Measurements from ENCODE around the gene TAX1BP3.
"Not testable (repeated sequence)": the region's sequence is repeated elsewhere in the genome, so short reads cannot be mapped to it uniquely, and the experiment has no call there.

The TAX1BP3 gene

GRCh38 chr17:3668279-3669084 is at the start of gene TAX1BP3, which contains the start of gene EMC6:
Gene TAX1BP3, minus strand, starts transcription at chr17:3668578. Its CDS starts 52 bp downstream, at chr17:3668526.
Gene EMC6, plus strand, starts transcription at chr17:3668812. Its CDS starts 335 bp downstream, at chr17:3669147.
- peak; percentile 71 for DNase-seq (ENCODE audit: low read depth)

- DNase-seq (ENCODE audit: low read depth), result no peak
These were observed 46.9 kb upstream of the TAX1BP3 start for GRCh38 chr17:3715296-3715695.

- no peak for DNase-seq (ENCODE audit: low read depth)
These were observed 44.6 kb upstream of the TAX1BP3 start for GRCh38 chr17:3712811-3713463.

GRCh38 chr17:3710951-3711383 is 42.6 kb upstream of the TAX1BP3 start:
- DNase-seq (ENCODE audit: low read depth), result no peak

GRCh38 chr17:3708366-3708765 is 40.0 kb upstream of the TAX1BP3 start:
- DNase-seq (ENCODE audit: low read depth), result no peak

- not testable (repeated sequence) for DNase-seq (ENCODE audit: low read depth)
These were observed 37.3 kb upstream of the TAX1BP3 start for GRCh38 chr17:3705718-3705984.

GRCh38 chr17:3704931-3705717 is 36.7 kb upstream of the TAX1BP3 start:
- no peak for DNase-seq (ENCODE audit: low read depth)

- not testable (repeated sequence) for DNase-seq (ENCODE audit: low read depth)
These were observed 33.7 kb upstream of the TAX1BP3 start for GRCh38 chr17:3702041-3702539.

GRCh38 chr17:3699951-3700350 is 31.6 kb upstream of the TAX1BP3 start:
- DNase-seq (ENCODE audit: low read depth), result no peak

GRCh38 chr17:3698139-3698538 is 29.8 kb upstream of the TAX1BP3 start:
- no peak for DNase-seq (ENCODE audit: low read depth)

GRCh38 chr17:3697103-3697476 is 28.7 kb upstream of the TAX1BP3 start:
- no peak for DNase-seq (ENCODE audit: low read depth)

GRCh38 chr17:3695723-3696411 is 27.5 kb upstream of the TAX1BP3 start, which contains the start of gene P2RX5:
Gene P2RX5, minus strand, starts transcription at chr17:3696155. Its CDS starts 150 bp downstream, at chr17:3696005.
- no peak for DNase-seq (ENCODE audit: low read depth)

GRCh38 chr17:3695129-3695722 is 26.8 kb upstream of the TAX1BP3 start:
- no peak for DNase-seq (ENCODE audit: low read depth)

GRCh38 chr17:3693829-3694231 is 25.5 kb upstream of the TAX1BP3 start:
- no peak for DNase-seq (ENCODE audit: low read depth)

- DNase-seq (ENCODE audit: low read depth), result no peak
These were observed 24.8 kb upstream of the TAX1BP3 start for GRCh38 chr17:3693141-3693540.

- no peak for DNase-seq (ENCODE audit: low read depth)
These were observed 24.0 kb upstream of the TAX1BP3 start for GRCh38 chr17:3692346-3692745.

GRCh38 chr17:3691617-3692067 is 23.3 kb upstream of the TAX1BP3 start:
- no peak for DNase-seq (ENCODE audit: low read depth)

- DNase-seq (ENCODE audit: low read depth), result no peak
These were observed 21.8 kb upstream of the TAX1BP3 start for GRCh38 chr17:3690094-3690715.

GRCh38 chr17:3689262-3690093 is 21.1 kb upstream of the TAX1BP3 start:
- no peak for DNase-seq (ENCODE audit: low read depth)

GRCh38 chr17:3688852-3689261 is 20.5 kb upstream of the TAX1BP3 start:
- no peak for DNase-seq (ENCODE audit: low read depth)
